ENCODE results near the gene NAPB. TPM values are rescaled to one million over a fixed set of nuclear protein-coding genes. Genes with fewer than 3 reads are reported as not detected.

Gene NAPB
- total RNA-seq, 1 experiment from 2014 or later, result 10.1 TPM

DNA sequence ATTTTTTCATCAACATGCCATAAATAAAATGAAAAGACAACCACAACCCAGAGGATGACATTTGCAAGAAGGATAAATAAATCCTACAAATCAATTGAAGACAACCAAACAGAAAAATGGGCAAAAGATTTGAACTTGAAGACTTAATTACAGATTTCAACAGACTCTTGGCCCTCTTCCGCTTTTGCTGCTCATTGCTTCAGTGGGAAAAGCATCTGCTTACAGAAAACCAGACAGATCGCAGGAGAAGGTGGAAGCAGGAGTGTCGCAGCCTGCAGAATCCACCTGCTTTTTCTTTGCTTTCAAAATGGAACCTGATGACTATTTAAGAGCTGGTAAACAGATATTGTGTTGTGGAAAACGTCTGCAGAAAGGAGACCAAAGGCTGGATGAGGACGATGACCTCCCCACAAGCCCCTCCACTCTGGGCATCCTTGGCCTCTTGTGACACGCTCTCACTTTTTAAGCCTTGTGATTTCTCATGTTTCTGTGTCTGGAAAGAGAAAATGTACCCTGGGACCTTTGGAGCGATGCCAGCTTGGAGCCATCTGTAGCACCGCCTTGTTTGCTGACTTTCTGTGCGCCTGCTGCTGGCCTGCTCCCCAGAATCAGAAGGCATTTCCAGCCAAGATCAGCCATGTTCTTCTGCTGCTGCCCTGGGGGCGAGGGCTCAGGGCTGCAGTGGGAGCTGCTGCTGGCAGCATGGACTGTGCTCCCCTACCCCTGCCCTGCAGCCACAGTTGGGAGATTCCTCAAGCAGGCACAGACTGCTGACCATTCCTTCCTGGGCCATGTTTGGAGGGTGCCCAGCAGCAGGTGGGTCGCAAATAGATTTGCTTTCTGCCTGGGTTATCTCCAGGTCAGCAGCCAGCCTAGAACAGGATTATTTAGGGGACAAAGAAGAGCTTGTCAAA is 14.6 kb upstream of the NAPB start:
- Histone ChIP-seq H3K36me3 (ENCODE audit: control insufficient read depth, insufficient read depth, low read length) (no peaks in the 10 kb centered on the region), H3K4me1 (no peaks in the 10 kb centered on the region), H3K9me3 (peaks cover 5% of the 10 kb centered on the region; the same call in 1 of the 2 replicates), H3K27me3 (replicated peaks; ENCODE audit: control insufficient read depth, insufficient read depth, low read length) (no peaks in the 10 kb centered on the region), H3K4me3 (ENCODE audit: low read depth, low read length) (no peak overlapping the region)
- Mint-ChIP-seq H3K27ac (ENCODE audit: unreplicated experiment) (no peak overlapping the region), H3K36me3 (ENCODE audit: insufficient read depth, unreplicated experiment) (no peaks in the 10 kb centered on the region), H3K27me3 (ENCODE audit: insufficient read depth, unreplicated experiment) (no peaks in the 10 kb centered on the region), H3K4me3 (ENCODE audit: unreplicated experiment) (no peak overlapping the region), H3K4me1 (ENCODE audit: low read depth, unreplicated experiment) (no peaks in the 10 kb centered on the region), H3K9me3 (ENCODE audit: unreplicated experiment) (no peaks in the 10 kb centered on the region)
- ChIA-PET CTCF (no interaction called here), POLR2A (no interaction called here)
- TF ChIP-seq, protein P1, sequence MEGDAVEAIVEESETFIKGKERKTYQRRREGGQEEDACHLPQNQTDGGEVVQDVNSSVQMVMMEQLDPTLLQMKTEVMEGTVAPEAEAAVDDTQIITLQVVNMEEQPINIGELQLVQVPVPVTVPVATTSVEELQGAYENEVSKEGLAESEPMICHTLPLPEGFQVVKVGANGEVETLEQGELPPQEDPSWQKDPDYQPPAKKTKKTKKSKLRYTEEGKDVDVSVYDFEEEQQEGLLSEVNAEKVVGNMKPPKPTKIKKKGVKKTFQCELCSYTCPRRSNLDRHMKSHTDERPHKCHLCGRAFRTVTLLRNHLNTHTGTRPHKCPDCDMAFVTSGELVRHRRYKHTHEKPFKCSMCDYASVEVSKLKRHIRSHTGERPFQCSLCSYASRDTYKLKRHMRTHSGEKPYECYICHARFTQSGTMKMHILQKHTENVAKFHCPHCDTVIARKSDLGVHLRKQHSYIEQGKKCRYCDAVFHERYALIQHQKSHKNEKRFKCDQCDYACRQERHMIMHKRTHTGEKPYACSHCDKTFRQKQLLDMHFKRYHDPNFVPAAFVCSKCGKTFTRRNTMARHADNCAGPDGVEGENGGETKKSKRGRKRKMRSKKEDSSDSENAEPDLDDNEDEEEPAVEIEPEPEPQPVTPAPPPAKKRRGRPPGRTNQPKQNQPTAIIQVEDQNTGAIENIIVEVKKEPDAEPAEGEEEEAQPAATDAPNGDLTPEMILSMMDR (IDR thresholded peaks at IDR 0.05; ENCODE audit: insufficient read depth in 1 of 2, low read depth in 1 of 2, low read length in 1 of 2, severe bottlenecking in 1 of 2, unreplicated experiment in 1 of 2), result no peak
- DNase-seq, result no peak
- intact Hi-C loops (cut with micrococcal nuclease; ENCODE audit: unreplicated experiment), result no loop called here
- no TSS peak for BruUV-seq (replicated peaks)

DNA sequence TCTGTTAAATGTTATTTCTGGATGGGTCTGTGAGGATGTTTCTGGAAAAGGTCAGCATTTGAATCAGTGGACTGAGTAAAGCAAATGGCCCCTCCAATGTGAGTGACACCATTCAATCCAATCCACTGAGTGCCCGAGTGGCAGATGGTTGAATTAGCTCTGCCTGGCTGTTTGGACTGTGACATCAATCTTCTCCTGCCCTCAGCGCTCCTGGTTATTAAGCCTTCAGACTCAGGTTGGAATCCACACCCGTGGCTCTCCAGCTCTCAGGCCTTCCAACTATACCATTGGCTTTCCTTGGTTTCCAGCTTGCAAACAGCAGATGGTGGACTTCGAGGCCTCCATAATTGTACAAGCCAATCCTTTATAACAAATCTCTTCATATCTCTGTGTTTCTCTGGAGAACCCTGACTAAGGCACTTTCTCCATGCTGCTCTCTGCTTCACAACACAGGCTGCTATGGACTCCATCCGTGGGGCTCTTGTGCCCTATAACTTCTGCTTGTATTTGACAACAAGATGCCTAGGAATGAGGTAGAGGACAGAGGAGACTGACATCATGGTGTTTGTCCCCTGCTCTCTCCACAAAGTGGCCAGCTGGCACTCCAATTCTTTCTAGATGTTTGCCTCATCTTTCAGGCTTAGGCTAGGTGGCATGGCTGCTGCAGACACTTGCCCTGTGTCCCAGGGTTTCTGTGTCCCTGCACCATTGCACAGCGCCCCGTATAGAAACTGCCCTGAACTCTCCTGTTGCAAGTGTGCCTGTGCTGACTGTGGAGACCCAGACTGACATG is 13.4 kb upstream of the NAPB start:
- no peaks in the 10 kb centered on the region for H3K27me3 ChIP-seq (replicated peaks; ENCODE audit: control insufficient read depth, insufficient read depth, low read length)
- peaks cover 5% of the 10 kb centered on the region; the same call in 1 of the 2 replicates for H3K9me3 ChIP-seq
- TF ChIP-seq, protein P1 (IDR thresholded peaks at IDR 0.05; ENCODE audit: insufficient read depth in 1 of 2, low read depth in 1 of 2, low read length in 1 of 2, severe bottlenecking in 1 of 2, unreplicated experiment in 1 of 2), result no peak
- intact Hi-C loops (cut with micrococcal nuclease; ENCODE audit: unreplicated experiment), result no loop called here
- POLR2A ChIA-PET, result no interaction called here
- no peaks in the 10 kb centered on the region for H3K4me1 ChIP-seq
- H3K27me3 Mint-ChIP-seq (ENCODE audit: insufficient read depth, unreplicated experiment), result no peaks in the 10 kb centered on the region
- BruUV-seq (replicated peaks), result no TSS peak
- H3K4me1 Mint-ChIP-seq (ENCODE audit: low read depth, unreplicated experiment), result no peaks in the 10 kb centered on the region
- CTCF ChIA-PET, result no interaction called here
- H3K4me3 ChIP-seq (ENCODE audit: low read depth, low read length), result no peak overlapping the region
- no peak overlapping the region for H3K27ac Mint-ChIP-seq (ENCODE audit: unreplicated experiment)
- no peaks in the 10 kb centered on the region for H3K36me3 ChIP-seq (ENCODE audit: control insufficient read depth, insufficient read depth, low read length)
- no peak for DNase-seq
- no peak overlapping the region for H3K4me3 Mint-ChIP-seq (ENCODE audit: unreplicated experiment)
- H3K36me3 Mint-ChIP-seq (ENCODE audit: insufficient read depth, unreplicated experiment), result no peaks in the 10 kb centered on the region
- H3K9me3 Mint-ChIP-seq (ENCODE audit: unreplicated experiment), result no peaks in the 10 kb centered on the region

DNA sequence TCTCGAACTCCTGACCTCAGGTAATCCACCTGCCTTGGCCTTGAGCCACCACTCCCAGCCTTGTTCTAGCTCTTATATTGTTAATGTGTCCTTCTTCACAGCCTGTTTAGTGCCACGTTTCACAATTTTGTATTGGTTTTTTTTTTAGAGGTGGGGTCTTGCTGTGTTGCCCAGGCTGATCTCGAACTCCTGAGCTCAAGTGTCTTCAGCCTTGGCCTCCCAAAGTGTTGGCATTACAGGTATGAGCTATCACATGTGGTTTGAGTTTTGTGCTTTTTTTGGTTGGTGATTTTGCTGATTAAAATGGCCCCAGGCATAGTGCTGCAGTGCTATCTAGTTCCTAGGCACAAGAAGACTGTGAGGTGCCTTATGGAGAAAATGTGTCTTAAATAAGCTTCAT is 12.3 kb upstream of the NAPB start:
- no peaks in the 10 kb centered on the region for H3K36me3 Mint-ChIP-seq (ENCODE audit: insufficient read depth, unreplicated experiment)
- no peaks in the 10 kb centered on the region for H3K4me1 Mint-ChIP-seq (ENCODE audit: low read depth, unreplicated experiment)
- H3K4me3 ChIP-seq (ENCODE audit: low read depth, low read length), result no peak overlapping the region
- no peak for DNase-seq
- POLR2A ChIA-PET, result no interaction called here
- no peak overlapping the region for H3K4me3 Mint-ChIP-seq (ENCODE audit: unreplicated experiment)
- intact Hi-C loops (cut with micrococcal nuclease; ENCODE audit: unreplicated experiment), result no loop called here
- H3K4me1 ChIP-seq, result no peaks in the 10 kb centered on the region
- H3K27ac Mint-ChIP-seq (ENCODE audit: unreplicated experiment), result no peak overlapping the region
- H3K9me3 Mint-ChIP-seq (ENCODE audit: unreplicated experiment), result no peaks in the 10 kb centered on the region
- CTCF ChIA-PET, result no interaction called here
- no peaks in the 10 kb centered on the region for H3K27me3 Mint-ChIP-seq (ENCODE audit: insufficient read depth, unreplicated experiment)
- no TSS peak for BruUV-seq (replicated peaks)
- no peaks in the 10 kb centered on the region for H3K36me3 ChIP-seq (ENCODE audit: control insufficient read depth, insufficient read depth, low read length)
- H3K9me3 ChIP-seq, result peaks cover 5% of the 10 kb centered on the region; the same call in 1 of the 2 replicates
- H3K27me3 ChIP-seq (replicated peaks; ENCODE audit: control insufficient read depth, insufficient read depth, low read length), result no peaks in the 10 kb centered on the region
- TF ChIP-seq, protein P1 (IDR thresholded peaks at IDR 0.05; ENCODE audit: insufficient read depth in 1 of 2, low read depth in 1 of 2, low read length in 1 of 2, severe bottlenecking in 1 of 2, unreplicated experiment in 1 of 2), result no peak
